GM19239 (cell line): ENCODE measurements around the gene BCL2.
A peak's percentile ranks its signal among the peaks of the same experiment; 100 is the strongest.

Experiments used
- DNase-seq: peaks from one replicate; pipeline ENCODE4 v3.0.0; 2011; ENCODE audit warnings: low spot score; ENCODE audit not compliant: insufficient read length
- FAIRE-seq: peaks from 2 replicates; lab custom pipeline; 2011; peaks lifted over from hg19 to GRCh38; lab: Jason Lieb, UNC

The BCL2 gene

DNA sequence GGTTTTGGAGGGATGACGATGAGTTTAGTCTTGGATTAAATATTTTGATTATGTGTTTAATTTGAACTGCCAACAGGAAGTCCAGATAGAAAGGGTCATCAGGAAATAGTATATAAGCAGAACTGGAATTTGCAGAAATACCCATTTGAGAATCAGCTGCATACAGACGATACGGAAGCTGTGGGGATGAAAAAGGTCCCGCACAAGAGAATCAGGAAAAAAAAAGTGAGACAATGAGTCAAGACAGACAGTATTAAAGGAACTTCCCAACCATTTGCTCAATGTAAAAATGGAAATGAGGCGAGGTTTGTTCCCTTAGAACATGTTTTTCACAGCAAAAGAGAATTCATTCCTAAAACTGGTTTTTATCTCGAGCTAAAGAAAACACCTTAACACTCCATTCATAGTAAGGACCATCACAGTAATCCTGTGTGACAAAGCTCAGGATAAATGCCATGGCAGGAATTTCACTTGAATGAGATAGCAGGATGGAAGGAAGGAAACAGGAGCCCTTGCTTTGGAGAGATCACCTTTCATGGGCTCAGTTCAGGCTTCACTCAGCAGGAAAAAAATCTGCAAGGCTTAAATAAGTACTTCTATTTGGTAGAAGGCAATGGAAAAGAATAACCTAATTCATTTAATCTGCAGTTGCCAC lies 29.3 kb downstream of the BCL2 start:
- DNase-seq = no peak

DNA sequence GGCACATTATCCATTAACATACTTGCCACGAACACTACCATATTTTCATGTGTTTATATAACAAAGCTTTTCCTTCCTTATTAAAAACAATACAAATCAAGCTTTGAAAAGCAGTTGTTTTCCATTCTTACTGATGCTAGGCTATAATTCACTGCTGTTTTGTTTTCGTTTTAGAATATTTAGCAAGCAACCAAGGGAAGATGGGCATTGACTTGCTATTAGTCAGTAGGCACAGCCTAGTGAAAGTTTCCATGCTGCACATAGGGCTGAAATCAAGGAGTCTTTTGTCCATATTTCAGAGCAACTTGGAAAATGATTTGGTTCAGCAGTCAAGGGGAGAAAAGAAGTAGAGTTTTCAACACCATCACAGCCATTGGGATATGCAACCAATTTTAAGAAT lies 31.3 kb downstream of the BCL2 start:
- DNase-seq (no peak), FAIRE-seq (peak; percentile 64)

More for the DNA sequence above, 29.3 kb downstream of the BCL2 start:
- peak; percentile 73 for FAIRE-seq

DNA sequence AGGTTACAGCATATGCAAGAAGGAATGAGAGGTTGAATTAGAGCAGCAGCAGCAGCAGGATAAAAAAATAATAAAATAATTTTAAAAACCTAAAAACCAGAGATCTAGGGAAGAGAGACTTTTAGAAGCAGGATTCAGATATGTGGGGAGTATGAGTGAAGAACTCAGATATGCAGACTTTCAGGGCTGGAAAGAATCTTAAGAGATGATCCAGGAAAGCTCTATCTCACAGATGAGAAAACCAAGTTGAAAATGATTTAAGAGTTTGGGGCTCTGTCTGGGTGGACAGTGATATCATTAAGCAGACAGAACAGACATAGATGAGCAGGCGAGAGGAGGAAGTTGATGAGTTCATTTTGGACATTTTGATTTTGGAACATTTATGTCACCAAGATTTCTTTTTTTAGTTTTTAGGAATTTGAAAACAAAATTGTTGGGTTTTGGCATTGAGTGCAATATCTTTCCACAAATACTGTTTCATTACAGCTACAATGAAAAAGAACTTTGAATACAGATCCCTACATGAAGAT lies 31.8 kb downstream of the BCL2 start:
- no peak for DNase-seq
- no peak for FAIRE-seq

DNA sequence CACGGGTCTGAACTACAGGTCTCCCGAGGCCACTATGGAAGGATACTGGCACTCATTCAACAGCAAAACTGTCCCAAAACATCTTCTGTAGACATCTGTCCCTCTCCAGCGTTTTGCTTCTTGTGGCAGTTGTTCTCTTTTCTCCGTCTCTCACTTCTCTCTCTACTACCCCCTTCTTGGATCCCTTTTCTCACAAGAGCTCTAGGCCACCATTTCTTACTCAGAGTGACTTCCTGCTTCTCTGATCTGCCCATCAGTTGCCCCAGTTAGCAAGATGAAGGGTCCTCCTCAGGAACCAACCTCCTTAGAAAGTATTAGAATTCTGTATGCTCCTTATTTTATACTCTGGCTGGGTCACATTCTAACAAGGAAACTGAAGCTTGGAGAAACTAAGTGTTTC lies 32.6 kb downstream of the BCL2 start:
- peak; percentile 53 for FAIRE-seq
- no peak for DNase-seq

DNA sequence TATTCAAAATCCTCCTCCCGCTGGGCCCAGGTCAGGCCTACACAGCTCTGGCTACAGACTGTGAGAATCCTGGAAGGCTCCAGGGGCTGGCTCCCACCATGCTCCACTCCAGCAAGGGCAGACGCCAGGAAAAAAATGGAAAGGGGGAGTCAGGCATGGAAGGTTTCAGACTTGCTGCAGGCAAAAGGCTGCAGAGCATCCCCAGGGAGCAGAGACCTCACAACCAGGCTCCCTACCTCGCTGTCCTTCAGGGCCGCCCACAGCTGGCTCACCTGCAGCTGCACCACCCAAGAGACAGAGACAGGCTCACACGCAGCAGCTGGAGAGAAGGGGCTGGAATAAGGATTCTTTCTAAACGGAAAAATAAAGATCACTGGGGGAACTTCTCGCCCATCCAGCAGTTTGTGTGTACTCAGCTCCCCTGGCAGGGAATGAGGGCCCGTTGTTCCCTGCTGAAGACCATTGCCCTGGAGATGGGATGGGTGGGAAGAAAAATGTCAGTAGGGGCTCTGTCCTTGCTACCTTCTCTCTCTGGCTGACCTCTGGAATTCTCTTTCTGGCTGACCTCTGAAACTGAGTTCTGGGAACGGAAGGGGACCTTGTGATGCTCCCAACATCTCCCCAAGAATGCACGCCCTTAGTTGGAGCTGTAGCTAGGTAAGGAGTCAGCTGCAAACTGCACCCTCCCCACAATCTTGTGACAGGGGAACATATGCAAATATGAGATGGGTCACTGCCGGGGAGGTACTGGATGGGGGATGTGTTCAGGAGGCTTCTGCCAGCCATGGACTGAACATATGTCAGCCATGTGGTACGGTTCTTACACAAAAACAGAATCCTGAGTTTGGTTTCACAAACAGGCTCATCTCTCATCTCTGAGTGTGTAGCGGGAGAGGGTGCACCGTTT lies 34.5 kb downstream of the BCL2 start:
- FAIRE-seq (peak; percentile 99), DNase-seq (no peak)

DNA sequence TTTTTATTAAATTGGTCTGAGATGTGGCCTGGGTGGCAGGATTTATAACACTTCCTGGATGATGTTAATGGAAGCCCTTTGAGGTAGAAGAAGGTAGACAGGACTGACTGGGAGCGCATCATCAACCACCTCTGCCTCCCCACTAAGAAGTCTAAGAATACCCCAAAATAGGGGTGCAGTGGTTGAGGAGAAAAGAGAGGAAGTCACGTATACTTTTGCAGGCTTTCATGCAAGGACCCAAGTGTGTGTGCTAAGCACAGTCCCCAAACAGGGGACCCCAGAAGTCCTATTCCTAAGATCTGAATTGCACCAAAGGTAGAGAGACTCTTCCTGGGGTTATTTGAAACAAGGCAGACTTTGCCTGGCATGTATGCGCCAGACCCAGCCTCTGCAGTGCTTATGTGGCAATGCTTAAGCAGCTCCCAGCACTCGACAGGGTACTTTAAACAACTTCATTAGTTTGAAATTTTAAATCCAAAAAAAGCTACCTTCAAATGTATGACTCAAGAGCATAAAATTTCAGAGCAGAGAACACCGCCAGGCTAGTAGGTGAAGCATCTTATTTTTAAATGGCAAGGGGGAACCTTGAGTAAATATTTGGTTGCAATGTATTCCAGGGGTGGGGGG lies 35.3 kb downstream of the BCL2 start:
- DNase-seq (no peak), FAIRE-seq (no peak)

DNA sequence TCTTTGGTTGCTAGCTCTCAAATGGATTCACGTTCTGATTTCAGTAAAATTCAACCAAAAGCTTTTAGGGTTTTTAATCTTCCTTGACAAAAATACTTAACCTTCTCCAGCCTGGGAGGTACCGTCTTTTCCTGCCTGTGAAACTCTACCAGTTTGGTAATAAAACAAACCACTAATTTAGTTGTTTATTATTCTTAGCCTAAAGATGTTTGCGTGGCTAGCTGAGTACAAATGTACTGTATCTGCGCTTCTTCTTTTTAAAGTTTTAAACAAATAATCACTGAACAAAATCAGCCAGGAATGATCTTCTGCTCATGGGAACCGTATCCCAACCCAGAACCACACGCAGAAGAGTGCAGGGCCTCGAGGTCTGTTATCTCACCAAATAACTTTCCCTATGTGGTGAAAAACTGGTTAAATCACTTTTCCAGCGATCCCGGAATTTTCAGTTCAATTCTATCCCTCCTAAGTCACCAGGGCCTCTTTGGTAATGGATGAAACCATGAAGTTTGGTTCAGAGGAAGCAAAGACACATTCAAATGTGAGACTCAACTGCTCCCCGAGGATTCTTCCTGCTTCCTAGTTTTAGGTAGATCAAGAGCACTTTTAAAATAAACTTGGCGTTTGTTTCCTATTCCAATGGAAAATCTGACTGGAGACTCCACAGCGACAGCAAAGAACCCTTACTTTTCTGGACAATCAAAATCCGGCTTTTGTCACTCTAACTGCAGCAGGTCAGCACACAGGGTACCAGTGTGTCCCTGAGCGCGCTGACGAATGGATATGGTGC lies 36.1 kb downstream of the BCL2 start:
- no peak for DNase-seq
- peak; percentile 57 for FAIRE-seq

DNA sequence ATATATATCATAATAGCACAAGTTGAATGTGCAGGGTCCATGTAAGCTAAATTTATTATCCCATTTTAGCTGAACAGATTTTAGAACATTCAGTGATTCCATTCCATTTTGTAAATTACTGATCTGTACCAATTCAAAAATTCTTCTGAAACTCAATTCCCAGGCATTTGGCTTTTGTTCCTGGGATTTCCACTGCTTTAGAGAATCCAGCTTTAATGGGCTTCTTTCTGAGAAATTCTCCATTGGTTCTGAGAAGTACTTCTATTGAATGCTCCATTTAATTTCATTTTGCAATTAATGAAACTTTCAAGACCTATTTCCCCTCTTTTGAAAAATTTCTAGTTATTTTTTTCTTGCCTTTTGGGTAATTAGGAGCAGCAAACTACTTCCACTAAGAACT lies 36.8 kb downstream of the BCL2 start:
- FAIRE-seq (no peak), DNase-seq (no peak)

DNA sequence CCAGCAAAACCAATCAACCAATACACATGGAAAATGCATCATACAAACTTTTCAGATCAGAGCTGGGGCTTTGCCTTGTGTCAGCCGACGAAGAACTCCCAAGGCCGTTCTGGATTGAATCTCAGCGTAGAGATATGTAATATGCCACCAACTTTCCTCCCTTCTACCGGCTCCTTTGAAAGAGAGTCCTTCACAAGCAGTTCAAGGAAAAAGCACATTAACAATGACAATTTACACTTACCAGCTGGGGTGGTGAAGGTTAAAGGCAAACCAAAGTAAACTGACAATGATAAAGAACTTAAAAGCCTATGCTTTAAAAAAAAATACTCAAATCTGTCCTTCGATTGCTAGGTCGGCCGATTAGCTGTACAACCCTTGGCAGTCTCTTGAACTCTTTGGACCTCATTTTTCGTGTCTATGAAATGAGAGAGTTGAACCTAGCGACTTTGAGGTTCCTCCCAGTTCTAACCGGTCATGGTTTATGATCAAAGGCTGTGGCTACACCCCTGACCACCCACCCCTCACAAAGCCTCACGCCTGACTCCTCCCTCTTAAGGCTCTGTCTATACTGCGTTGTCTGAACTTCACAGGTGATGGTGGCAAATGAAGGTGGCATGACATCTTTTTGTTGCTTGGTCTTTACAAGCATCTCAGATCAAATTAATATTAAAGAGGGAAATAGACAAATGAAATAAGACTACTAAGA lies 46.2 kb downstream of the BCL2 start:
- FAIRE-seq = peak; percentile 48
- no peak for DNase-seq

DNA sequence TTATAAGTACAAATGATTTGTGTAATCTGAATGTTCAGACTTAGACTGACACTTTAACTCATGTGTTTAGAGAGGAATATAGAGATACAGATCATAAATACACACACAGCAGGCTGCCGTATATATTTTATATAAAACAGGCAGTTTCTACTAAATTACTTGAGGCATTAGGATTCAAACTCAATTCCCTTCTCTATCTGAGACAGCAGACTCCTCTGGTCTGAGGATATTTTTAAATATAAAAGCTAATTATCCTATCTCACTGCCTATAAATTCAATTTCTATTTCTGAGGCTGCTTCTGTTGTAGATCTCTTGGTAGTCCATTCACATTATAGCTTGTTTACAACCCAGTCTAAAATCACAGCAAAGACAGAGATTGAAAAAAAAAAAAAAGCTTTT lies 46.9 kb downstream of the BCL2 start:
- DNase-seq = no peak
- FAIRE-seq = no peak

DNA sequence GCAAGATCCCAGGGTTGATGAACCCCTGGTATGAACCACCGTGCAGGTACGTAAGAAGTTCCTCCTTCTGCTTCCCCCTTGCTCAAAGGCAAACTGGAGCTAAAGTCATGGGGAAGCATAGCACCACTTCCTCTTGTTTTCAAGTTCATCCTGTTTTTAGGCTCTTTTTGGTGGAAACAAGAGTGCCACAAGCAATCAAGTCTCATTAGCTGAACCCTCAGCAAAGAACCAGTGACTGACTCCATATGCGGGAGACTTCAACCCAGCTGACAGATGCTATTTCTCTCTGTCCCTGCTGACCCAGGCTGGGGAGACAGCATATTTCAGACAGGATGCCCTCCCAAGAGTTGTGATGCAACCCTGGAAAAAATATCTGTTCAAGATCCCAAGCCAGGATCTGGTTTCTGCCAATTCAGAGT lies 47.7 kb downstream of the BCL2 start:
- DNase-seq (no peak), FAIRE-seq (no peak)

DNA sequence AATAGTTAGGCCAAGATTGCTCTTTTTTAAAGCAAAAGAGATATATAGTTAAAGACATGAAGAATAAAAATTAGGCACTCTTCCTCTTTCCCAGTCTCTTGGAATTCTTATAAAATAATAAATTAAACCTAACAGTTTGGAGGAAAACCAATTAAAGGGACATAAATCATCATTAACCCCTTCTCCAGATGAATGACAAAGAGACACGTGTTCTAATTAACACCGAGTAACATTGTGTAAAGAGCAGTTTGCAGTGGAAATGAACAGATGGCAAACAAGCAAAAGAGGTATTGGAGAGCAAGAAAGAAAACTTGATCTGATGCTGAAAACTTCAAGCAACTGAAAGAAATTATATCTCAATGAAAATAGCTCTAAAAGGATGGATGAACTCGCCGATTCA lies 48.4 kb downstream of the BCL2 start:
- FAIRE-seq = no peak
- no peak for DNase-seq

DNA sequence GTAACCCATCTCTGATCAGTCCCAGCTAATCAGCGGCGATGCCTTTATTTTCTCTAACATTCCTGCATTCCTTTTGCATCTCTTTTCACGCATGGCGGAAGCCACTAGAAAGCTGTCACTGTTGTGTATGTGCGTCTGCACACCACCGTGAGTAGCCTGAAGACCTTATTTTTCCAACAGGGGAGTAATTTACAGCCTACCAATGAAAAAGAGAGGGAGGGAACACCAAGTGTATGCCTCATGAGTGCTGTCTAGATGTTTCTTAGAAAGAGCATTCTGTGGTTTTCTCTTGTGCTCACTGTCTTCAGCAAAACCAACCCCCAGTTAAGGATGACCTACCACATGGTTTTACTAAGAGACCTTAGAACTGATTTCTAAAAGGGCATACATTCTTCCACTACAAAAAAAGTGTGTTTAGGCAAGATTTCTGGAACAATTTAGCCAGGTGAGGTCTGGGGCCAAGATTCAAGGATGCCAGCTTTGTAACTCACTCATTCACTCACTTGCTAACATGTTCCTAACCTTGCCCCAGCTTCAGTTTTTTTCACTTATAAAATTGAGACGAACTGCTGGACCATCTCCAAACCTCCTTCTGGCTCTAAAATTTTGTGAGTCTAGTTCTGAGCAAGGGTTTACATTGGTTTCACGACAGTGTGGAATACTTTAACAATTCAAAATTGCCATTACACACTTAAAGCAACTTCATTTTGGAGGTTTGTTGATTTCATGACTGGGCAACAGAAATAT lies 51.4 kb downstream of the BCL2 start:
- peak; percentile 77 for FAIRE-seq
- DNase-seq = no peak

DNA sequence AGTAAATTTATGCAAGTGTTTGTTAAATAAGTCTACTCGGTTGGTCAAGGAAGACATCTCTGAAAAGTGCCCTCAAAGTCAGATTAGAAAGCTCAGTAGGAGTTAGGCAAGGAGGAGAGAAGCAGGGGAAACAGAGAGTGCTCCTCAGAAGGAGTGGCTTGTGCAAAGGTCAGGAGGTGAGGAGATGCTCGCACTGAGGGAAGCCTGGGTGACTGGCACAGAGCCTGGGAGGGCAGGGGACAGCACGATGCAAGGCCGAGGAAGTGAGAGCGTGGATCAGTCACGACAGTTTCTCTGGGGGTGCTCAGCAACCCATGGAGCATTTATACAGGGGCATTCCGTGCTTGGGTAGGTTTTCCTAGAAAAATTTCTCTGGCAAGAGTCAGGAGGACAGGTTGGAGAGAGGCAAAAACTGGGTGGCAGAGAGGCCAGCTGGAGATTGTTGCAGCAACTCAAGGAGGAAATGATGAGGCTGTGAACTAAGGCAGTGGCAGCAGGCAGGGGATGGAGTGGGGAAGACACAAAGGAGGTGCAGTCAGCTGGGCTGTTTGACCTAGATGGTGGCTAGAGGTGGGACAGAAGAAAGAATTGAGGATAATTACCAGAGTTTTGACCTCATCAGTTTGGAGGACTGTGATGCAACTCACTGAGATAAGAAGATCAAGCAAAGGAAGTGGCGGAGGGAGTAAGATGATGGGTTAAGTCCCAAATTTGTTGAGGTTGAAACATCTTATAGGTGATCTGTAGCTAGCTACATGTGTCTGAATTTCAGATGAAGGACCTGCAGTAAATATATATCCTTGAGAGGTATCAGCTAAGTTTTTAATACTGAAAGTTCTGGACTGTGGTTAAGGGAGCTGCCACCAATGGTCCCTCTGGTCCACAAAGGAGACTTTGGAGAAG lies 52.4 kb downstream of the BCL2 start:
- DNase-seq (no peak), FAIRE-seq (peak; percentile 49)

DNA sequence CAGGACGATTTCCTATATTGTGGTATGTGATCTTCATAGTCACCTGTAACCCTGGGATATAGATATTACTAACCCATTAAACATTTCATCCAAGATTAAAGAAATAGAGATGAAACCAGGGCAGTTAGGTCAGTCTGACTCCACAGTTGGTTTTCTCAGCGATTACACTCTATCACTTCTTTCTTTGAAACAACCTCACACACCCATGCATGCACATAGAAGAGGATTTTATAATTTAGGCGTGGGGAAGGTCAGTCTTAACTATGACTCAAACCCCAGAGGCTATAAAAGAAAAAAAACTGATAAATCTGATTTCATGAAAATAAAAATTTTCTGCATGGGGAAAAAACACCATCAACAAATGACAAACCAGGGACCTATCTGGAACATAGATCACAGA lies 54.2 kb downstream of the BCL2 start:
- no peak for FAIRE-seq
- no peak for DNase-seq

DNA sequence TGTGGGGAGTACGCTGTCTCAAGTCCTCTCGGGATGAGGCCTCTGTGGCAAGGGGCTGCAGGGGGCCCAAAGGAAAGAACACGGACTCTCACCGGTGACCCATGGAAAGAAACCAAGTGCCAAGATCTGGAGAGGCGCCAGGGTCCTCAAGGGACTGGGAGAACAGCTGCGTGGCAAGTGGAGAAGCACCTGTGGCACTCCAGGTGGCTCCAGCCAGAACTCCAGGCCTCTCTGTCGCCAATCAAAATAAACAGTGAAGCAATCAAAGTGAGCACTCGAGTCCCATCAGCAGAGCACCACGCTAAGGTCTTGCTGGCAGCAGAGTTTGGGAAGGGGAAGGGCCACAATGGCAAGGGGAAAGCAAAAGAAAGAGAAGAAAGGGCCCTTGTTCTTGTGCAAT lies 54.7 kb downstream of the BCL2 start:
- FAIRE-seq = no peak
- no peak for DNase-seq

DNA sequence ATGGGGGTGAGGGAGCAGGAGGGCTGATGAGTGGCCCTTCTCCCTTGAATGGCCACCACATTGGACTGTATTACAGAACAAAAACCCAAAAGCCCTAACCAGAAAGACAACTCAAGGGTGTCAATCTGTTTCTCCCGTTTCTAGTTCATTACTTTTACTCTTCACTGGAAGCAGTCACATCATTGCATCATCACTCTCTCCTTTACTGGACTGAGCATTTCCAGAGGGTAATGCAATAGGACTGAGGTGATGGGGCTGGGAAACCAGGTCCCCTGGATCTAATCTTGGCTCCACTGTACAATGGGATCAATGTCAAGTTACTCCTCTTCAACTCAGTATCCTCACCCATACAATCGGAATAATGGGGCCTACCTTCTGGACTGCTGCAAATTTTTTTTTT lies 56.1 kb downstream of the BCL2 start:
- no peak for DNase-seq
- no peak for FAIRE-seq
